ENCODE measurements around the gene OR2AE1.
"Not testable (repeated sequence)": the region's sequence is repeated elsewhere in the genome, so short reads cannot be mapped to it uniquely, and the experiment has no call there.

Gene OR2AE1

GRCh38 chr7:99876933-99877332 is at the start of gene OR2AE1:
OR2AE1 (minus strand) TSS chr7:99877033; CDS start chr7:99877033, 0 bp downstream.
- DNase-seq, result no peak

DNA sequence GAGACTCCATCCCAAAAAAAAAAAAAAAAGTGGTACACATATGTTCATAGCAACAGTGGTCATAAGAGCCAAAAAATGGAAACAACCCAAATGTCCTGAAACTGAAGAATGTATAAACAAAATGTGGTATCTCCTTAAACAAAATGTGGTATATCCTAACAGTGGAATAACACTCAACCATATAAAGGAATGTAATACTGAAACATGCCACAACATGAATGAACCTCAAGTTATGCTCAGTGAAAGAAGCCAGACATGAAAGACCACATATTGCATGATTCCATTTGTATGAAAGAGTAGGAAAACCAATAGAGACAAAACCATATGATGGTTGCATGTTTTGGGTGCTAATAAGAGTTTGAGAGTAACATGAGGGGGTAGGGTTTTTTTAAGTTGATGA is 49.5 kb upstream of the OR2AE1 start:
- DNase-seq, result no peak

GRCh38 chr7:99923200-99923599 is 46.4 kb upstream of the OR2AE1 start:
- DNase-seq, result no peak

DNA sequence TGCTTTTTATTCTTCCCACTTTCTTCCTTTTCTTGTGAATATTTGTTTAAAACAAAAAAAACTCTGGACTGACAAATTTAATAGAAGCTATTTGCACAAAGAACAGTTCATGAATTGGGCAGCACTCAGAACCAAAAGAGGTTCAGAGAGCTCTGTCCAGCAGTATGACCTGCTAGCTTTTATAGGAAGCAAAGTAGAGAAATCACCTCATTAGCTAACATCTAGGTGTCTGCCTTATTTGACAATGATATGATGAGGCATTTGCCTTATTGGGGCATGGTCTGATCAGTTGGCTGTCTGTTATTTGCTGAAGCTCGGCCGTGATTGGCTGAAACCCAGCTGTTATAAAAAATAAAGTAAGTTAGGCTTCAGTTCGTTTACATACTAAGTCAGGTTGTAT is 43.3 kb upstream of the OR2AE1 start:
- no peak for DNase-seq

DNA sequence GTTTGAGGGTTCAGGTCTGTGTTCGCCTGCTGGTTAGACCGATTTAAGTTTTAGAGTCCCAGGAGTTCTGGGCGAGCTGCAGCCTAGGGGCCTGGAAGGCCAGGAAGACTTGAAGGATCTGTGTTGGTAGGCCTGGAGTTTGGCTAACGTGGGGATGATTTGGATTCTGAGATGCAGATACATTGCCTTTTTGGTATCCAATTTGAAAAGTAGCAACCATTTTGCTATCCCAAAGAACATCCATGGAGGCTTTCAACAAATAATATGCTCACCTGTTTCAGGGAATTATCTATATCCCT is 42.9 kb upstream of the OR2AE1 start:
- no peak for DNase-seq

GRCh38 chr7:99918959-99919813 is 42.4 kb upstream of the OR2AE1 start, which contains the start of gene TRIM4:
TRIM4 (minus strand) TSS chr7:99919530; CDS start chr7:99919401, 129 bp downstream.
- DNase-seq, result peak; percentile 77

DNA sequence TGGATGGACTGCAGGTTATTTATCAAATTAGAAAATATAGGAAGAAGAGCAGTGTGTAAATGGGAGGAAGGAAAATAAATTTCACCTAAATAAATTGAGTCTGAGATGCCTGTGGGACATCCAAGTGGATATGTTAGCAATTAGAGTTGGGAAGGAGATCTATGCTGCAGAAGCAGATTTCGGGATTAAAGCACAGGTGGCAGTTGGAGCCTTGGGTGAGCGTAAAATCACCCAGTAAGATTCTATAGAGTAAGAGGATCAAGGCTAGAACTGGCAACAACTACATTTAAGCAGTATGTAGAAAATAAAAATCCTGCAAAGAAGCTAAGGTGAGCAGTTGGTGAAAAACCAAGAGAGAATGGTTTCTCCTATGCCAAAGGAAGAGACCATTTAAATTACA is 34.1 kb upstream of the OR2AE1 start:
- no peak for DNase-seq

DNA sequence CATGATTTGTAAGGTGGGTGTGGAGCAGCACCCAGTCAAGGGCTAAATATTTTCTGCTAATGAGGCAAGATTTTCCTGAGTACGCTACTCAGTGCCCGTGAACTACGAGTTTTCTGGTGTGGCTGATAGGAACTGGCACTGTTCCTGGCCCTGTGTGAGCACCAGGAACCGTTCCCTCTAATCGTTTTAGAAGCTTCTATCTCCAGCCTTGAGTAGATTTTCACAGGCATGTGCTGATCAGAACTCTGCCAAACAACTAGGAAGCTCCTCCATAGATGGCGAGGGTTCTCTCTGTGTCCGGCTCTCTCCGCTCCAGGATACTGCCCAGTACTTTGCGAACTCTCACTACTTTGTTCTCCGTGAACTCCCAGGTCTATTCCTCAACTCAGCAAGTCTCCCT is 24.7 kb upstream of the OR2AE1 start:
- DNase-seq, result no peak

DNA sequence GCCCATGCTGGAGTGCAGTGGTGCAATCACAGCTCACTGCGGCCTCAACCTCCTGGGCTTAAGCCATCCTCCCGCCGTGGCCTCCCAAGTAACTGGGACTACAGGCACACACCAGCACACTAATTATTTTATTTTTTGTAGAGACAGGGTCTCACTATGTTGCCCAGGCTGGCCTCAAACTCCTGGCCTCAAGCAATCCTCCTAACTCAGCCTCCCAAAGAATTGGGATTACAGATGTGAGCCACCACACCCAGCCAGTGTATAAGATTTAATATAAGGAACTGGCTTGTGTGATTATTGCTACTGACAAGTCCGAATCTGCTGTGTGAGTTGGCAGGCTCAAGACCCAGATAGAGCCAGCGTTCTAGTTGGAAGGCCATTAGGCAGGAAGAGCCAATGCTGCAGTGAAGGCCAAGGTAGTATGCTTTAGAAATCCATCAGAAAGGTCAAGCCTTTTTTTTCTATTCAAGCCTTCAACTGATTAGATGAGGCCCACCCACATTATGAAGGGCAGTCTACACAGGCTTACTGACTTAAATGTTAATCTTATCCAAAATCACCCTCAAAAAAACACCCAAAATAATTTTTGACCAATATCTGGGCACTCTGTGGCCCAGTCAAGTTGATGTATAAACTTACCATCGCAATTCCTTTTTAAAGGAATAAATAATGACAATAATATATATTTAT is 23.1 kb upstream of the OR2AE1 start:
- DNase-seq, result no peak

- no peak for DNase-seq
Observed at GRCh38 chr7:99898836-99899235, 22.0 kb upstream of the OR2AE1 start.

DNA sequence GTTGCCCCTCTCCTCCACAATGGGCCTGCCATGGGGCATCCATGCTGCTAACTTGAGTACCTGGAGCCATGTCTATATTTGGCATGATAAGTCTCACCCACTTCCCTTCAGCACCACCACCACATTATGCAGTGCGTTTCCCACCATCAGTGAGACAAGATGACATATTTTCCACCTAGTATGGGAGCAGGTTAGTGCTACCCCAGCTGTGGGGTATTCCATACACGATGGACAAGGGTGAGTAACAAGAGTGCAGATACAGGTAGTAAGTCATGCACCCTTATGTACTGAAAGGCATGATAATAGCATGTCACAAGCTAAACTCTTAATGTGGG is 21.2 kb upstream of the OR2AE1 start:
- no peak for DNase-seq

- DNase-seq, result no peak
Observed at GRCh38 chr7:99897322-99898022, 20.6 kb upstream of the OR2AE1 start.

DNA sequence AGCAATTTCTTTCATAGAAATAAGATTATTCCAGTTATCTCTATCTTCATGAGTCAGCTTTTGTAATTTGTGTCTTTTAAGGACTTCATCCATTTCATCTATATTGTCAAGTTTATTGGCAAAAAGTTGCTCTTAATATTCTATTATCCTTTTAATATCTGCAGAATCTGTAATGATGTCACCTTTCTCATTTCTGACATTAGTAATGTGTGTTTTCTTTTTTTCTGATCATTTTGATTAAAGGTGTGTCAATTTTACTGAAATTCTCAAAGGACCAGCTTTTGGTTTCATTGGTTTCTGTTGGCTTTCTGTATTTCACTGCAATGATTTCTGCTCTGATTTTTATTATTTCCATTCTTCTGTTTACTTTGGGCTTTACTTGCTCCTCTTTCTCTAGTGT is 17.9 kb upstream of the OR2AE1 start:
- DNase-seq, result no peak

- DNase-seq, result no peak
Observed at GRCh38 chr7:99893280-99893679, 16.4 kb upstream of the OR2AE1 start.

DNA sequence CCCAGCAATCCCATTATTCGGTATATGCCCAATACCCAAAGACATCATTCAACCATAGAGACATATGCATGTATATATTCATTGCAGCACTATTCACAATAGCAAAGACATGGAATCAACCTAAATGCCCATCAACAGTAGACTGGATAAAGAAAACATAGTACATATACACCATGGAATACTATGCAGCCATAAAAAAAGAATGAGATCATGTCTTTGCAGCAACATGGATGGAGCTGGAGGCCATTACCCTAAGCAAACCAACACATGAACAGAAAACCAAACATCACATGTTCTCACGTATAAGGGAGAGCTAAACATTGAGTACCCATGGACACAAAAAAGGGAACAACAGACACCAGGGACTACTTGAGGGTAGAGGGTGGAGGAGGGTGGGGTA is 13.5 kb upstream of the OR2AE1 start:
- not testable (repeated sequence) for DNase-seq

DNA sequence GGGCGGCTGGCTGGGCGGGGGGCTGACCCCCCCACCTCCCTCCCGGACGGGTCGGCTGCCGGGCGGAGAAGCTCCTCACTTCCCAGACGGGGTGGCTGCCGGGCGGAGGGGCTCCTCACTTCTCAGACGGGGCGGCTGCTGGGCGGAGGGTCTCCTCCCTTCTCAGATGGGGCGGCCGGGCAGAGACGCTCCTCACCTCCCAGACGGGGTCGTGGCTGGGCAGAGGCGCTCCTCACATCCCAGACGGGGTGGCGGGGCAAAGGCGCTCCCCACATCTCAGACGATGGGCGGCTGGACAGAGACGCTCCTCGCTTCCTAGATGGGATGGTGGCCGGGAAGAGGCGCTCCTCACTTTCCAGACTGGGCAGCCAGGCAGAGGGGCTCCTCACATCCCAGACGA is 11.5 kb upstream of the OR2AE1 start:
- DNase-seq, result not testable (repeated sequence)

DNA sequence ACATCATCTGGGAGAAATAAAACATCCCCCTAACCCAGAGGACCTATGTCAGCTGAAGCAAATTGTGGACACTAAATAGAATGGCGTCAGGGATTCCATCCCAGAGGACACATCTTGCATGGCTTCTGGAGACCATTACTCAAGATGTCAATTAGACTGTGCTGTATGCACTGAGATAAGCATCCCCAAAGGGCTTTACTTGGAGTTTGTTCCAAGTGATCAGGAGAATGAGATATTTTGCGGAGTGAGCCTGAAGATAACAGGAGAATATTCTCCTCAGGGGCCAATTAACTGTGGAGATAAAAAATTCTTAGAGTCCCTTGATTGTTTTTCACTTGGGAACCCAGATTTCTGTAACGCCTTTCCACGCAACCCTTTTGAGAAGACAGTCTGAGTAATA is 4.5 kb upstream of the OR2AE1 start:
- DNase-seq, result no peak

- DNase-seq, result no peak
Observed at GRCh38 chr7:99876491-99876890, 342 bp downstream of the OR2AE1 start.

GRCh38 chr7:99868246-99868645 is 8.6 kb downstream of the OR2AE1 start:
- no peak for DNase-seq

- DNase-seq, result not testable (repeated sequence)
Observed at GRCh38 chr7:99867477-99867876, 9.4 kb downstream of the OR2AE1 start.

DNA sequence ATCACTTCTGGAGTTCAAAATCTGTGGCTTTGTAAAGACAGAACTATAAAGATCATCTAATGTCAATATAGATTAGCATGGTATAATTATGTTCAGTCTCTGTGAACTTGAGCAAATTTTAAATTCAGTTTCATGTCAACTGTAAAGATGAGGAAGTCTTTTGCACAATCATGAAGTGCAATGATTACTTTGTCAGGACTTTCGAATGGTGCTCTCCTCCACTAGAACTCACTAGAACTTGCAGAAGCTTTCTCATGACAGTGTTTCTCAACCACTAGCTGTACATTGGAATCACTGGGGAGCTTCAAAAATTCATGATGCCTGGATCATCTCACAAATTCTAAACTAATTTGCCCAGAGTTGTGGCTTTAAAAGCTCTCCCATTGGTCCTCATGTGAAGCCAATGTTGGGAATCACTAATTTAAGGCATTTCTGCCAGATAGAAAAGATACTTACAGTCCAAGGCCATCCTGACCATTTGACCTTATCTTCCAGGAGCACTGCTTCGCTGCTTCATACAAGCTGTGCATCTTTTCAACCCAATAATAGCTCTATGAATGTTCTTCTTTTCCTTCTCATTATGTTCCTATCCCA is 12.9 kb downstream of the OR2AE1 start:
- DNase-seq, result no peak

GRCh38 chr7:99860281-99861127 is 16.3 kb downstream of the OR2AE1 start:
- no peak for DNase-seq

DNA sequence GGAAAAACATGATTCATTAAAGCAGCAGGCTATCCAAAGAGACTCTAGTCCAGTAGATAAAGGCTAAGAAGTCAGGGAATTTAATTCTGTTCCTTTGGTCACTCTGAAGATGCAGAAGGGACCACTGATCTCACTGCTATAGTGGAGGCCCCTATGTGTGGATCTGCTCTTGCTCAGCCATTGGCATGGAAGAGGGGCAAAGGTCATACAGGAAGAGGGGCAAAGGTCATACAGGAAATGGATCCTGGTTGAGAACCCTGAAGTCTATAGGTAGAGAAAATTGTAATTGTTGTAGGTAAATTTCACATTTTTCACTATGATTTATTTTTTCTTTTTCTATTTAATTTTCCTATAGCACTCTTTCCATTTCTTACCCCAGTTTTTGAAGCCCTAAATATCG is 21.6 kb downstream of the OR2AE1 start:
- no peak for DNase-seq

All from 8988T (cell line).